LNCAP (cell line): Measurements from ENCODE around the gene TMEM132C.

Experiments used
- TF ChIP-seq, protein P1 (sequence below): fragments of 450-650 bp; IDR thresholded peaks from 2 replicates; pipeline ENCODE4 v1.5.1; 2017; ENCODE audit warnings: mild to moderate bottlenecking

TMEM132C gene

DNA sequence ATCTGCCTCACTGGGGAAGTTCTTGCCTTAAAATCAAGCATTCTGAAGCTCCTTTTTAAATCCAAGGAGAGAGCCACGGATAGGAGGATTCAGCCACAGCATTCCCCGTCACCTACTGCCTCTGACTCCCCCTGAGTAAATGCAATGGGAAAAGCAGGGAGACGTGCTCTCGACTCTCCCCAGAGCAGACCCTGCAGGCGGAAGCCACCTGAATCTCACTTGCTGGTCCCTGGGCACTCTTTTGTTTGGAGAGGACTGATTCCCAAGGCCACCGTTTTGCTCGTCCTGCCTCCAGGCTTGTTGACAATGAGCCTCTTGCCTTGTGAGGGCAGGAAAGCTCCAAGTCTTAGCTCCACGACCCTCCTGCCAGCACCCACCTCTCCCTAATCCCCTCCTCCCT, 352.3 kb downstream of the TMEM132C start:
- TF ChIP-seq, protein P1, sequence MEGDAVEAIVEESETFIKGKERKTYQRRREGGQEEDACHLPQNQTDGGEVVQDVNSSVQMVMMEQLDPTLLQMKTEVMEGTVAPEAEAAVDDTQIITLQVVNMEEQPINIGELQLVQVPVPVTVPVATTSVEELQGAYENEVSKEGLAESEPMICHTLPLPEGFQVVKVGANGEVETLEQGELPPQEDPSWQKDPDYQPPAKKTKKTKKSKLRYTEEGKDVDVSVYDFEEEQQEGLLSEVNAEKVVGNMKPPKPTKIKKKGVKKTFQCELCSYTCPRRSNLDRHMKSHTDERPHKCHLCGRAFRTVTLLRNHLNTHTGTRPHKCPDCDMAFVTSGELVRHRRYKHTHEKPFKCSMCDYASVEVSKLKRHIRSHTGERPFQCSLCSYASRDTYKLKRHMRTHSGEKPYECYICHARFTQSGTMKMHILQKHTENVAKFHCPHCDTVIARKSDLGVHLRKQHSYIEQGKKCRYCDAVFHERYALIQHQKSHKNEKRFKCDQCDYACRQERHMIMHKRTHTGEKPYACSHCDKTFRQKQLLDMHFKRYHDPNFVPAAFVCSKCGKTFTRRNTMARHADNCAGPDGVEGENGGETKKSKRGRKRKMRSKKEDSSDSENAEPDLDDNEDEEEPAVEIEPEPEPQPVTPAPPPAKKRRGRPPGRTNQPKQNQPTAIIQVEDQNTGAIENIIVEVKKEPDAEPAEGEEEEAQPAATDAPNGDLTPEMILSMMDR: no peak

DNA sequence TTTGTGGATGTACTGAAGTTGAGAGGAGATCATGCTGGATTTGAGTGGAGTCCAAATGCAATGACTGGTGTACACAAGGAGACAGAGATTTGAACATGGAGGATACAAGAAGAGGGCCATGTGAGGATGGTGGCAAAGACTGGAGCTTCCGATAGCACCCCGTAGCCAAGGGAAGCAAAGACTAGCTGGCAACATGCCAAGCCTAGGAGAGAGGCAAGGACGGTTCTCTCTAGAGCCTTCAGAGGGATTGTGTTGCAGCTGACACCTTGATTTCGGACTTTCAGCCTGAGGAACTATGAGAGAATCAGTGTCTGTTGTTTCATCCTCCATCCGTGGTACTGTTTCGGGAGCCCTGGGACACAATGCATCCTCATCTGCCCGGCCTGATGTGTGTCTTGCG, 354.3 kb downstream of the TMEM132C start:
- TF ChIP-seq, protein P1: no peak

DNA sequence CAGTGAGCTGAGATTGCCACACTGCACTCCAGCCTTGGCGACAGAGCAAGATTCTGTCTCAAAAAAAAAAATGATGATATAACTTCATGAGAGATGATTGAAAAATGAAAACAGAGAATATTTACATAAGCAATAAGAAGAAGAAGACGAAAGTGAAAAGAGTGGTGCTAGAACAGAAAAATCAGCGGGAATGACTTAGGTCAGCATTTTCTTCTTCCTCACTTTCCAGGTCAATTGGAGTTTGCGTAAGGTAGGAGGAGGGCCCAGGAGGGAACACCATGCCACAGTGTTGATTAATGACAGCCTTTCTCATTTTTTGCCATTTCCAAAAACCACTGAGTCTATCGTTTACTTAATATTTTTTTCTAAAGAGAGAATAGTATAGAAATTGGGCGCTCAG, 356.8 kb downstream of the TMEM132C start:
- TF ChIP-seq, protein P1: no peak

DNA sequence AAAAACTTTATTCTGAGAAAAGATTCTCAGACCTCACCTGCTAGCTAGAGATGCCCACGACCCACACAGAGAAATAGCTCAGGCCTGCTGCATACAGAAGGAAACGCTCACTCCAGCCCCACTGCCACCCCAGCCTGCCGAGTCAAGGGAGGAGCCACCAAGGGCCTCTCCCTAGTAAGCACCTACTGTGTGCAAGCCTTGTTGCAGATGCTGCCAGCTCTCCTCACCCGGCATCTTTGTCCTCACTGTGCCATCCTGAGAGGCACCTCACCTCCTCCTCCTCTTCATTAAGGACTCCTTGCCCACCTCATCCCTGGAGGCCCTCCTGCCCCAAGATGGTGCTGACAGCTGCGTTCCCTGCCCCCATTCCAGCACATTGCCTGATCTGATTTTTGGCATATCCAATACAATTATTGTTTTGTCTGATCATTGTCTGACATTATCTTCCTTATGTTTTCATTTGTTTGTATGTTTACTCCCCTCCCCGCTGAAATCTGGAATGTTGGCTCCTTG, 359.9 kb downstream of the TMEM132C start:
- TF ChIP-seq, protein P1: no peak

DNA sequence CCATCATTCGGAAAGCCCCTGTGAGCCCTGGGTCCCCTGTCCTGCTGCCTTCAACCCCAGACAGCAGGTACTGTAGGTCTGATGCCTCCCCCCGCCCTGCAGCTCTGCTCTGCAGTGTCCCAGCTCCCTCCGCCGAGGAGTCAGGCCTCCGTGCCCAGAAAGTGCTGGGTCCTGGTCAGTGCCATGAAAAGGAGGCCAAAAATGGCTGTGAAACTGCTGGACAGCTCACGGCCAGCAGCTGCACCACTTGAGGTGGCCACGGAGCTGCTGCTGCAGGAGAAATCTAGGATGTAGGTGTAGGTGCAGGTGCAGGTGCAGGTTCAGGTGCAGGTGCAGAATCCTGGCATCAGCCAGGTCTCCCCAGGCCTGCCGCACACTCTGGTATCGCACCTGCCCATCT, 360.7 kb downstream of the TMEM132C start:
- TF ChIP-seq, protein P1: no peak

DNA sequence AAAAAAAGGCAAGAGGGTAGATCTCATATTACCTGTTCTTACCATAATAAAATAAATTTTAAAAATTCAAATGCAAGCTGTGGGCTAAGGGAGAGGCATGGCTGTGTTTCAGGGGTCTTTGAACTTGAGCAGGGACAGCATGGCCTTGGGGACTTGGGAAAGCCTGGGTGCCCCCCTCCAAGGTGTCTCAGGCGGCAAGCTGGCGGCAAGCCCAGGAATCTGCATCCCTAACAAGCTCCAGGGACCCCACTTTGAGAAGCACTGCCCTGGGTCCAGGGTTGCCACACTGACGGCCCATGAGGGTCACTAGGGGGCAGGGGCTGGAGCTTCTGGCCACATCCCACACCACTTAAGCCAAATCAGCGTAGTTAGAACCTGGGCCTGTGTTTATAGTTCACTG, 363.0 kb downstream of the TMEM132C start:
- TF ChIP-seq, protein P1: no peak

DNA sequence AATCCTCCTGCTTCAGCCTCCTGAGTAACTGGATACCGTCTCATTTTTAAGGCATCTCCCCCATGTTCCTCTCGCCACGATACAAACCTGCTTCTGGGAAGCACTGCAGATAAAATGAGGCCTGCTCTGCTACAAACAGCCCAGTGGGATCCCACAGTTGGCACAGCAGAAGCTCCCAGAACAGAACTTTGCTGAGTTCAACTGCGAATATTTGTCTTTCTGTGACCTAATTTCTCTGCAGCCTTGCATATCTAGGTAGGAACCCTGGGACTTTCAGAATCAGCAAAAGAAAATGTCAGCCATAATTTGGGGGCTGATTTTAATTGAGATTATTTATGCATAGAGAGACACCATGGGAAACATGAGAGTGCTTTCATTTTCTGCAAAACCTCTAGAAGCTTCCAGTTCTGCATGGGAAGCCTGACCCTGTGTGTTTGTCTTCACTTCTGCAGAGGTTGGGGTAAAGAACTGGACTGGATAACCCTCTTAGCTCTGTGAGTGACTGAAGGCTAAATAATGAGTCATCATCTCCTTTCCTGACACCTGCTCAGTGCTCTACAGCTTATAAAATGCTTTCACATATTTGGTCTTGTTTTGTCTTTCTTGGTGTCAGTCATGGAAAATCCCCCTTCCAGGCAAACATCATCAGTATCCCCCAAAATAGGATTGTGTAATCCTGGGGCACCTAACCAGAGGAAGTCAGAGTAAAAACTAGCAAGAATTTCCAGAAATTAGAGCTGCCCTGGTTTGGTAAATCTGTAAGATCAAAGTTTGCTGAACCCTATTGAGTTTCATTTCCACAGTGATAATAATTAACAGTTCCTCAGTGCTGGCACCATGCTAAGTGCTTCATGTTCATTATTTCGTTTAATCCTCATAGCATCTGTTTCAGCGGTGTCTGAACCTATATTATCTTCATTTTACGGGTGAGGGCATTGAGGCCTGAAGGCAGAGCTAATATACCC, 371.0 kb downstream of the TMEM132C start:
- TF ChIP-seq, protein P1: no peak
